ENCODE measurements around the gene PPP1R15B. TPM values are rescaled to one million over a fixed set of nuclear protein-coding genes. Genes with fewer than 3 reads are reported as not detected.

PPP1R15B gene
- total RNA-seq, 4 donors from 2014 or later, result 33.8 to 90.5 (median 72.3) TPM

DNA sequence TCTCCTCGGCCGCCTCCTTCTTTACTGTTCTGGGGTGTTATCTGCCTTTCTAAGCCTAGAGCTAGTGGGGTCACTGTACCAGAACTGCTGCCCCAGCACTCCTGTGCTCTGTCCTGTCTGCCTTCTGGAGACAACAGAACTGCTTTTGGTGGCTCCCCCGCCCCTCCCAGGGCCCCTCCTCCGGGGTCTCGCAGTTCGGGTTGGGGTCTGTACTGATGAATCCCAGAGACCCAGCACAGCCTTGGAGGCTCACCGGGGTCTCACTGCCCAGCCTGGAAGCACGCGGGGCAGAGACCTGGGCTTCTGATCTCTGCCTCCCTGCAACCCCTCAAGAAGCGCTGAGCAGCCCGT, 48.7 kb downstream of the PPP1R15B start:
- DNase-seq, result no peak
- Histone ChIP-seq H3K4me1 (peaks cover 4 to 10% (median 7%) of the 10 kb centered on the region in 4 donors), H3K27me3 (no peaks in the 10 kb centered on the region), H3K27ac (peak overlapping the region; percentile 32 to 75 (median 46)), H3K9me3 (no peaks in the 10 kb centered on the region), H3K4me3 (peak overlapping the region; percentile 27 to 62 (median 42)), H3K36me3 (peaks cover 0 to 5% (median 0%) of the 10 kb centered on the region in 3 donors)
- TF ChIP-seq CTCF (IDR thresholded peaks at IDR 0.05), result no peak
- no peak for TF ChIP-seq POLR2A (IDR thresholded peaks at IDR 0.05)

DNA sequence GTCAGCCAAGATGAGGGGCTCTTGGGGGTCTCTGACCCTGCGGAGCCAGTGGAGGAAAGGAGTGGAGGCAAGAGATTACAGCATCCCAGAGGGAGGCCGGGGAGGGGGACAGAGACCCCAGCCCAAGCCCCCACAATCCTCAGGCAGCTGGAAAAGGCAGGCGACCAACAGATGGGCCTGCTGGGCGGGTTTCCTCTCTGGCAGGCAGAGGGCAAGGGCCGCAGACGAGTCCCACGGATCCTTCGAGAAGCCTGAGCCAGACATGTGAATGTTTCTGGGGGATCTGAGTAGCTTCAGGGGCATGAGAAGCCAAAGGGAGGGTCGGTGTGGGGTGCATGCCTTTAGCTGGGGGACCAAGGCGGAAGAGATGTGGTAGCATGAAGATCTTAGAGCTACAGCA, 49.8 kb downstream of the PPP1R15B start:
- no peaks in the 10 kb centered on the region for H3K36me3 ChIP-seq
- H3K4me3 ChIP-seq, result no peak overlapping the region
- no peak for TF ChIP-seq CTCF (IDR thresholded peaks at IDR 0.05)
- no peak for TF ChIP-seq POLR2A (IDR thresholded peaks at IDR 0.05)
- DNase-seq, result no peak
- no peaks in the 10 kb centered on the region for H3K9me3 ChIP-seq
- H3K4me1 ChIP-seq, result peaks cover 4 to 10% (median 7%) of the 10 kb centered on the region in 4 donors
- no peak overlapping the region for H3K27ac ChIP-seq
- no peaks in the 10 kb centered on the region for H3K27me3 ChIP-seq

GRCh38 chr1:204361341-204361771, 50.3 kb downstream of the PPP1R15B start:
- TF ChIP-seq CTCF (IDR thresholded peaks at IDR 0.05), result no peak
- TF ChIP-seq POLR2A (IDR thresholded peaks at IDR 0.05), result no peak
- no peak for DNase-seq
- Histone ChIP-seq H3K36me3 (no peaks in the 10 kb centered on the region), H3K9me3 (no peaks in the 10 kb centered on the region), H3K27ac (no peak overlapping the region), H3K27me3 (no peaks in the 10 kb centered on the region), H3K4me1 (peaks cover 4 to 10% (median 7%) of the 10 kb centered on the region in 4 donors), H3K4me3 (no peak overlapping the region)

DNA sequence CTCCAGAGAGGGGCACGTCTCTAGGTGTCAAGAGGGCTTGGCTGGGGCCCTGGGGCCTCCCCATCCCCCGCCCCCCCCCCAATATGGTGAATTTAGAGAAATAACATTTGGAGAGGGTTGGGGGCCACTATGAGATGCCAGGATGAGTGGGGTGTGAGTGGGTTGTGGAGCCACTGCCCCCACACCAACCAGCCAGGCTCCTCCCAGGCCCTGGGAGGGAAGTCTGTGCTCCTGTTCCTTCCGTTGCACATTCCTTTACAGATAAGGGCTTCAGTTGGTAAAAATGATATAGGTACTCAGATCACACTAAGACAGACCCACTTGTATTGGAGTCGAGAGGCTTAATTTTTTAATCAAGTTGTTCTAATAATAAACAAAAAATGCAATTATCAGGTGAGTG, 51.3 kb downstream of the PPP1R15B start:
- peaks cover 4 to 10% (median 7%) of the 10 kb centered on the region in 4 donors for H3K4me1 ChIP-seq
- no peaks in the 10 kb centered on the region for H3K36me3 ChIP-seq
- no peak for DNase-seq

DNA sequence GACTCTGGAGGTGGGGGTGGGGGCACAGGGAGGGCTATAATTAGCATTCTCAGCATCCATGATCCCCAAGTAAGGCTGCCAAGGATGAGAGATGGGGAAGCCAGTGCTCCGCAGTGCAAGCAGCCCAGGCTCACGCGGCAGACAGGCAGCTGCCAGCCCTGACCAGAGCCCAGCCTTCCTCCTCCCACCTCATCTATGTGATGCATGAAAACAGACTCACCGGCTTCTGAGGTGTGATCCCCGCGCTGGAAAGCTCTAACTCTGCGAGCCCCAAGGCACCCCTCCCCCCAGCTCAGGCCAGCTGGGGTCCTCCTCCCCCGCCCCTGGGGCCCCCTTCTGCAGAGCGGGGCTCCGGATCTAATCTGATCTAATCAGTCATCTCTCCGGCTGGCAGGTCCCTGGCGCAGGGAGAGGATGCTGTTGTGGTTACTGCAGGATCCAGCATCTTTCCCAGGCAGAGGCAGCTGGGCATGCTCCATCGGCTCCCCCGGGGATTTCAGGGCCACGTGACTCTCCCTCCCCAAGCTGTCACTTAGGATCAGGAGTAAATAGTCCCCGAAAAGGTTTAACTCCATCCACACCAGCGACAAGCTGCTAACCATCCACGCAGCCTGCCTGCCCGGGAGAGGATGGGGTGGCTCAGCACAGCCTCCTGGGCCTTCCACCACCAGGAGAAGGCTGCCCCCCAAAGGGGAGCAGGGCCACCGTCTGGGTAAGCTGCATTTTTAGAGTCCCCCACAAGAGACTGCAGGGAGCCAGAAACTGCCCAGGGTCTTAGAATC, 52.0 kb downstream of the PPP1R15B start, which contains the start of gene PLEKHA6:
Gene PLEKHA6, minus strand, starts transcription at position 456 of the 782 bp plus-strand sequence. CDS start 86,202 bp downstream, outside the sequence.
- H3K4me3 ChIP-seq, result no peak within 1 kb of the TSS

More for the DNA sequence above, 51.3 kb downstream of the PPP1R15B start:
- H3K4me3 ChIP-seq, result no peak overlapping the region
- H3K27me3 ChIP-seq, result no peaks in the 10 kb centered on the region
- peak overlapping the region in 2 of 4 donors; percentile 11 to 31 for H3K27ac ChIP-seq
- TF ChIP-seq POLR2A (IDR thresholded peaks at IDR 0.05) (no peak), CTCF (IDR thresholded peaks at IDR 0.05) (no peak)
- no peaks in the 10 kb centered on the region for H3K9me3 ChIP-seq

More for the DNA sequence above, 52.0 kb downstream of the PPP1R15B start, which contains the start of gene PLEKHA6:
- TF ChIP-seq CTCF (IDR thresholded peaks at IDR 0.05) (peak in 2 of 6 experiments; percentile 31 to 34), POLR2A (IDR thresholded peaks at IDR 0.05) (no peak)
- Histone ChIP-seq H3K27ac (peak within 1 kb of the TSS in 3 of 4 donors; percentile 10 to 31 (median 11)), H3K36me3 (no peaks in the 10 kb centered on the region), H3K27me3 (no peaks in the 10 kb centered on the region), H3K9me3 (no peaks in the 10 kb centered on the region), H3K4me1 (peaks cover 4 to 10% (median 7%) of the 10 kb centered on the region in 4 donors)
- DNase-seq, result no peak
